ENCODE results near the gene KRT76.

Gene KRT76

DNA sequence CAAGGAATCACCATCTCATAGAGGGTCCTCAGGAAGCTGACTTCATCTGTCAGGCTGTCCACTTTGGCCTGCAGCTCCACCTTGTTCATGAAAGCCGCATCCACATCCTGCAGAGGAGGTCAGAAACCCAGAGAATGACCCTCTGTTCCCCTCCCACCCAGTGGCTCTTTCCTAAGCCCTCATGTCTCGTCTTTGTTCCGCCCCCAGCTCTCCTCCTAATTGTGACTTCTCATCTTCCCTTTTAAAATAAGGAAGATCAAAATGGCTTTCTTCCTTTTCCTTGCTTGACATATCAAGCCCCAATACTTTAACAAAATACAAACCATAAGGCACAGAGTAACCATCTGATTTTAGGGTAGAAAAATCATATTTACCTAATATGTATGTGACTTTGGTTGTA, 4.4 kb downstream of the KRT76 start:
- H3K4me3 ChIP-seq (ENCODE audit: low read length) = no peak overlapping the region
- H3K9me3 ChIP-seq (ENCODE audit: insufficient read depth, low read depth, low read length) = no peaks in the 10 kb centered on the region
- 75% methylated on average over 3 of the region's 3 CpGs for WGBS
- H3K36me3 ChIP-seq (ENCODE audit: insufficient read depth, low read length) = no peaks in the 10 kb centered on the region
- H3K9ac ChIP-seq (ENCODE audit: low read depth, low read length) = no peak overlapping the region
- no peaks in the 10 kb centered on the region; the same call in none of the 2 replicates for H3K27me3 ChIP-seq (ENCODE audit: insufficient read depth, low read length)
- H3K27ac ChIP-seq (ENCODE audit: low read depth, low read length) = no peak overlapping the region
- no peaks in the 10 kb centered on the region for H3K4me1 ChIP-seq (ENCODE audit: insufficient read depth, low read length)

DNA sequence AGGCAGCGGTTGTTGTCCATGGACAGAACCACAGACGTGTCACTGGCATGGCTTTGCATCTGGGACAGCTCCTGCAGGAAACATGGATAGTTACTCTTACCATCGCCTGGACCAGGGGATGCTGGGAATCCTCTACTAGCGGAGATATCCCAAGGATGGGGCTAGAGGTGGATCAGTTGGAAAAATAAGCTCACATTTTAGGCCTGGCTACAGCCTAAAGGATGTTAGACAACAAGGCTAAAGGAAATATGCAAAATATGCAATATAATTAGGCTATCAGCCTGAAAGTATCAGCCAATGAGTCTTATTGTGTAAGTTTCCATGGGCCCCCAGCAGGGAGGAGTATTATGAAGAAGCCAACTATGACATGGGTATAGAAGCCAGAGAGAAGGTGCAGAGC, 5.0 kb downstream of the KRT76 start:
- 92% methylated on average over 4 of the region's 4 CpGs for WGBS

DNA sequence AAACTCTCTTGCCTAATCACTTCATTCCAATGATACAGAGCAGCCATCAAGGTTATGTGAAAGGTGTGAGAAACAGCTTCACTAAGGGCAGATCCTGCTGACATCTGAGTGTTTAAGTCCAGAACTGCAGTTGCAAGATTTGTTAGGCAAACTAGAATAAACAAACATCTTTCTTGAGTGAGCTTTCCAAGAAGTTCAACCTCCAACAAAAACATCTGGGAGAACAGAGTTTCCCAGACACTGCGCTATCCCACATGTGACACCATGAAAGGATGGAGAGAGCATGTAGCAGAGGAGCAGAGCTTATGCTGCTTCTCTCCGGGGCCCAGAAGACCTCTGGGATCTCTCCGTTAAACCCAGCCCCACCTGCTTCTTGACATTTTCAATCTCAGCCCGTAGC, 5.6 kb downstream of the KRT76 start:
- Histone ChIP-seq H3K9me3 (ENCODE audit: insufficient read depth, low read depth, low read length) (no peaks in the 10 kb centered on the region), H3K4me1 (ENCODE audit: insufficient read depth, low read length) (no peaks in the 10 kb centered on the region), H3K27ac (ENCODE audit: low read depth, low read length) (no peak overlapping the region), H3K4me3 (ENCODE audit: low read length) (no peak overlapping the region), H3K9ac (ENCODE audit: low read depth, low read length) (no peak overlapping the region), H3K27me3 (ENCODE audit: insufficient read depth, low read length) (no peaks in the 10 kb centered on the region; the same call in none of the 2 replicates), H3K36me3 (ENCODE audit: insufficient read depth, low read length) (no peaks in the 10 kb centered on the region)
- WGBS = 82% methylated on average over 4 of the region's 4 CpGs

More for the DNA sequence above, 5.0 kb downstream of the KRT76 start:
- no peaks in the 10 kb centered on the region for H3K9me3 ChIP-seq (ENCODE audit: insufficient read depth, low read depth, low read length)
- H3K27ac ChIP-seq (ENCODE audit: low read depth, low read length) = no peak overlapping the region
- no peaks in the 10 kb centered on the region for H3K36me3 ChIP-seq (ENCODE audit: insufficient read depth, low read length)
- H3K27me3 ChIP-seq (ENCODE audit: insufficient read depth, low read length) = no peaks in the 10 kb centered on the region; the same call in none of the 2 replicates
- no peak overlapping the region for H3K9ac ChIP-seq (ENCODE audit: low read depth, low read length)
- no peak overlapping the region for H3K4me3 ChIP-seq (ENCODE audit: low read length)
- H3K4me1 ChIP-seq (ENCODE audit: insufficient read depth, low read length) = no peaks in the 10 kb centered on the region

DNA sequence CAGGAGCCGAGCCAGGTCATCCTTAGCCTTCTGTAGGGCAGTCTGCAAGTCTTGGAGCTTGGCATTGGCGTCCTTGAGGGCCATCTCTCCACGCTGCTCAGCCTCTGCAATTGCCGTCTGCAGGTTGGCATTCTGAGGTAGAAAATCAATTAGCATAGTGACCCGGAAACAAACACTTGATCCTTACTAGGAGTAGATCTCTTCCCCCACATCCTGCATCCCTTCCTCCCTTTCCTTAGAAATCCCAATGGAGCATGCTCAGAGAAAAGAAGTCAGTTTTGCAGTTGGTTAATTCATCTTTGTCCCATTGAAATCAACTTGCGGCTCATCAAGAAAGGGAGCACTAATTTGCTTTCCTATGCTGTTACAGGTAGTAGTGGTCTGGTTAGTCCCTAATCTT, 6.1 kb downstream of the KRT76 start:
- Histone ChIP-seq H3K9ac (ENCODE audit: low read depth, low read length) (no peak overlapping the region), H3K4me1 (ENCODE audit: insufficient read depth, low read length) (no peaks in the 10 kb centered on the region), H3K27ac (ENCODE audit: low read depth, low read length) (no peak overlapping the region), H3K36me3 (ENCODE audit: insufficient read depth, low read length) (no peaks in the 10 kb centered on the region), H3K9me3 (ENCODE audit: insufficient read depth, low read depth, low read length) (no peaks in the 10 kb centered on the region), H3K27me3 (ENCODE audit: insufficient read depth, low read length) (no peaks in the 10 kb centered on the region; the same call in none of the 2 replicates), H3K4me3 (ENCODE audit: low read length) (no peak overlapping the region)
- 89% methylated on average over 6 of the region's 6 CpGs for WGBS

DNA sequence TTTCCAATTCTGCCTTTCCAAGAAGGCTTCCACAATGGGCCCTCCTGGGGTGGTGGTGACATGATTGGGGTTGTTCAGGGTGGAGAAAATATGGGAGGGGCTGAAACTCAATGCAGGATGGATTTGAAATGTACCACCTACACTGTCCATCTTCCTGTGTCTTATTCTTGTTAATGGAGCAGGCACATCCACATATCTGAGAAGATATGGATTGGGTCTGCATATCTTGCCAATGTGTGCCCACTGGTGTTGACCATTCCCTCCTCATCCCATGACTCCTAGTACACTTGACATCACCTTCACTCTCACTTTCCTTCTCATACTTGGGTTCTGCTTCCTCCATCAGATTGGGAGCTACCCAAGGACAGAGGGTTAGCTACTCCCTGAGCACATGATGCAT, 7.2 kb downstream of the KRT76 start:
- no peak overlapping the region for H3K27ac ChIP-seq (ENCODE audit: low read depth, low read length)
- no peak overlapping the region for H3K4me3 ChIP-seq (ENCODE audit: low read length)
- no peaks in the 10 kb centered on the region for H3K4me1 ChIP-seq (ENCODE audit: insufficient read depth, low read length)
- no peaks in the 10 kb centered on the region for H3K27me3 ChIP-seq (ENCODE audit: insufficient read depth, low read length)
- no peaks in the 10 kb centered on the region for H3K36me3 ChIP-seq (ENCODE audit: insufficient read depth, low read length)
- H3K9ac ChIP-seq (ENCODE audit: low read depth, low read length) = no peak overlapping the region
- H3K9me3 ChIP-seq (ENCODE audit: insufficient read depth, low read depth, low read length) = no peaks in the 10 kb centered on the region

DNA sequence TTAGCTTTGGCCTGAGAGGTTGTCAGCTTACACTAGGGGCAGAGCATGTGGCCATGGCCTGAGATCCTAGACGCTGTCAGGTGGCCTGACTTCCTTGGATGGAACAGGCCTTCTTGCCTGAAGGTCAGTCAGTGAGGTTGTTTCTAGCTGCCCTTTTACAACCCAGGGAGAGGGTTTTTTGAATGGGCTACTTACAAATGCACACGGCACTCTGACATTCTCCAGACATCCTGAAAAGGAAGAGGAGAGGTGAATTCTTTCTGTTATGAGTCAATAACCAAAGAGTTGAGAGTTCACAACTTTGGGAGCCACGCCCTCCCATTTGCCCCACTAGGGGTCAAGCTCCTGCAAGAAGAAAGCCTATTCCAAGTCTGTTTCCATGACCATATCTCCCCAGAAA, 7.8 kb downstream of the KRT76 start:
- Histone ChIP-seq H3K4me3 (ENCODE audit: low read length) (no peak overlapping the region), H3K9me3 (ENCODE audit: insufficient read depth, low read depth, low read length) (no peaks in the 10 kb centered on the region), H3K27me3 (ENCODE audit: insufficient read depth, low read length) (no peaks in the 10 kb centered on the region), H3K4me1 (ENCODE audit: insufficient read depth, low read length) (no peaks in the 10 kb centered on the region), H3K9ac (ENCODE audit: low read depth, low read length) (no peak overlapping the region), H3K27ac (ENCODE audit: low read depth, low read length) (no peak overlapping the region), H3K36me3 (ENCODE audit: insufficient read depth, low read length) (no peaks in the 10 kb centered on the region)
- WGBS = 85% methylated on average over 3 of the region's 3 CpGs

- H3K27ac ChIP-seq (ENCODE audit: low read depth, low read length) = no peak overlapping the region
- WGBS = 89% methylated on average over 10 of the region's 10 CpGs
- H3K9me3 ChIP-seq (ENCODE audit: insufficient read depth, low read depth, low read length) = no peaks in the 10 kb centered on the region
- H3K4me1 ChIP-seq (ENCODE audit: insufficient read depth, low read length) = no peaks in the 10 kb centered on the region
- H3K36me3 ChIP-seq (ENCODE audit: insufficient read depth, low read length) = no peaks in the 10 kb centered on the region
- no peaks in the 10 kb centered on the region for H3K27me3 ChIP-seq (ENCODE audit: insufficient read depth, low read length)
- H3K4me3 ChIP-seq (ENCODE audit: low read length) = no peak overlapping the region
- no peak overlapping the region for H3K9ac ChIP-seq (ENCODE audit: low read depth, low read length)
These were observed 8.5 kb downstream of the KRT76 start for GRCh38 chr12:52768479-52769200.

- no peaks in the 10 kb centered on the region for H3K27me3 ChIP-seq (ENCODE audit: insufficient read depth, low read length)
- H3K4me3 ChIP-seq (ENCODE audit: low read length) = no peak overlapping the region
- H3K9ac ChIP-seq (ENCODE audit: low read depth, low read length) = no peak overlapping the region
- no peaks in the 10 kb centered on the region for H3K36me3 ChIP-seq (ENCODE audit: insufficient read depth, low read length)
- 55% methylated on average over 3 of the region's 3 CpGs for WGBS
- H3K9me3 ChIP-seq (ENCODE audit: insufficient read depth, low read depth, low read length) = 0 out of 2 replicates have a peak, but pooled peaks cover under 1% of the 10 kb centered on the region
- no peaks in the 10 kb centered on the region for H3K4me1 ChIP-seq (ENCODE audit: insufficient read depth, low read length)
- H3K27ac ChIP-seq (ENCODE audit: low read depth, low read length) = no peak overlapping the region
These were observed 9.7 kb downstream of the KRT76 start for GRCh38 chr12:52767427-52767826.

GRCh38 chr12:52767020-52767379, 10.1 kb downstream of the KRT76 start:
- Histone ChIP-seq H3K27ac (ENCODE audit: low read depth, low read length) (no peak overlapping the region), H3K27me3 (ENCODE audit: insufficient read depth, low read length) (no peaks in the 10 kb centered on the region), H3K36me3 (ENCODE audit: insufficient read depth, low read length) (no peaks in the 10 kb centered on the region), H3K4me3 (ENCODE audit: low read length) (no peak overlapping the region), H3K9me3 (ENCODE audit: insufficient read depth, low read depth, low read length) (0 out of 2 replicates have a peak, but pooled peaks cover 2% of the 10 kb centered on the region), H3K9ac (ENCODE audit: low read depth, low read length) (no peak overlapping the region), H3K4me1 (ENCODE audit: insufficient read depth, low read length) (no peaks in the 10 kb centered on the region)
- 88% methylated on average over 1 of the region's 1 CpG for WGBS

- 90% methylated on average over 5 of the region's 5 CpGs for WGBS
- H3K4me3 ChIP-seq (ENCODE audit: low read length) = no peak overlapping the region
These were observed 10.7 kb downstream of the KRT76 start for GRCh38 chr12:52766351-52767019.

GRCh38 chr12:52765702-52766101, 11.4 kb downstream of the KRT76 start:
- 79% methylated on average over 1 of the region's 1 CpG for WGBS
- no peak overlapping the region for H3K4me3 ChIP-seq (ENCODE audit: low read length)
- H3K27ac ChIP-seq (ENCODE audit: low read depth, low read length) = no peak overlapping the region
- H3K9ac ChIP-seq (ENCODE audit: low read depth, low read length) = no peak overlapping the region
- no peaks in the 10 kb centered on the region for H3K4me1 ChIP-seq (ENCODE audit: insufficient read depth, low read length)
- no peaks in the 10 kb centered on the region for H3K36me3 ChIP-seq (ENCODE audit: insufficient read depth, low read length)
- H3K9me3 ChIP-seq (ENCODE audit: insufficient read depth, low read depth, low read length) = peaks cover 5% of the 10 kb centered on the region; the same call in 1 of the 2 replicates
- H3K27me3 ChIP-seq (ENCODE audit: insufficient read depth, low read length) = no peaks in the 10 kb centered on the region

More at GRCh38 chr12:52766351-52767019, 10.7 kb downstream of the KRT76 start:
- Histone ChIP-seq H3K36me3 (ENCODE audit: insufficient read depth, low read length) (no peaks in the 10 kb centered on the region), H3K9me3 (ENCODE audit: insufficient read depth, low read depth, low read length) (0 out of 2 replicates have a peak, but pooled peaks cover 2% of the 10 kb centered on the region), H3K4me1 (ENCODE audit: insufficient read depth, low read length) (no peaks in the 10 kb centered on the region), H3K9ac (ENCODE audit: low read depth, low read length) (no peak overlapping the region), H3K27ac (ENCODE audit: low read depth, low read length) (no peak overlapping the region), H3K27me3 (ENCODE audit: insufficient read depth, low read length) (no peaks in the 10 kb centered on the region)
